Lower leg skin (tissue), 4 donors: ENCODE data around the gene MPEG1. TPM values are rescaled to one million over a fixed set of nuclear protein-coding genes. Genes with fewer than 3 reads are reported as not detected.

ENCODE experiments used
- DNase-seq, 2 donors: peaks; one replicate each; pipeline ENCODE4 v3.0.0-alpha.2; 2019; ENCODE audit warnings: low spot score in 2 of 2
- H3K4me3 ChIP-seq: fragments of 200-600 bp; sonication (generic); 2 replicates; pipeline ENCODE4 v1.5.1; 2017; ENCODE audit warnings: mild to moderate bottlenecking, low read depth; ENCODE audit not compliant: poor library complexity, severe bottlenecking
- POLR2A ChIP-seq, 2 donors: fragments of 450-650 bp; IDR thresholded peaks; one replicate each; pipeline ENCODE4 v1.6.1; 2016 to 2017; ENCODE audit warnings: antibody characterized with exemption in 2 of 2, mild to moderate bottlenecking in 1 of 2, moderate library complexity in 1 of 2
- WGBS, 2 donors: methylation state at CpG; one replicate each; pipeline ENCODE4 v1.1.5; 2018; 5-methylcytosine and 5-hydroxymethylcytosine counted together
- intact Hi-C: fragments of 100-400 bp; cut with DNase I; formaldehyde crosslinking; loops from one replicate; pipeline ENCODE4 v1.15.0; 2023; ENCODE audit warnings: low total_unique reads
- total RNA-seq, 4 donors: library from RNA; depleted of rRNA; stranded (reverse); fragments of >200 nt; gene quantifications; one replicate each; pipeline ENCODE4 v1.1.0, GENCODE V29; 2016
- TF ChIP-seq, protein P1 (sequence below), 3 donors: fragments of 450-650 bp; IDR thresholded peaks; one replicate each; pipeline ENCODE4 v1.5.1; 2016; ENCODE audit warnings: antibody characterized with exemption in 3 of 3, mild to moderate bottlenecking in 3 of 3, moderate library complexity in 2 of 3

MPEG1 gene
- total RNA-seq, 4 donors from 2014 or later = 2.1 to 6.9 (median 3.8) TPM

- TF ChIP-seq, protein P1, sequence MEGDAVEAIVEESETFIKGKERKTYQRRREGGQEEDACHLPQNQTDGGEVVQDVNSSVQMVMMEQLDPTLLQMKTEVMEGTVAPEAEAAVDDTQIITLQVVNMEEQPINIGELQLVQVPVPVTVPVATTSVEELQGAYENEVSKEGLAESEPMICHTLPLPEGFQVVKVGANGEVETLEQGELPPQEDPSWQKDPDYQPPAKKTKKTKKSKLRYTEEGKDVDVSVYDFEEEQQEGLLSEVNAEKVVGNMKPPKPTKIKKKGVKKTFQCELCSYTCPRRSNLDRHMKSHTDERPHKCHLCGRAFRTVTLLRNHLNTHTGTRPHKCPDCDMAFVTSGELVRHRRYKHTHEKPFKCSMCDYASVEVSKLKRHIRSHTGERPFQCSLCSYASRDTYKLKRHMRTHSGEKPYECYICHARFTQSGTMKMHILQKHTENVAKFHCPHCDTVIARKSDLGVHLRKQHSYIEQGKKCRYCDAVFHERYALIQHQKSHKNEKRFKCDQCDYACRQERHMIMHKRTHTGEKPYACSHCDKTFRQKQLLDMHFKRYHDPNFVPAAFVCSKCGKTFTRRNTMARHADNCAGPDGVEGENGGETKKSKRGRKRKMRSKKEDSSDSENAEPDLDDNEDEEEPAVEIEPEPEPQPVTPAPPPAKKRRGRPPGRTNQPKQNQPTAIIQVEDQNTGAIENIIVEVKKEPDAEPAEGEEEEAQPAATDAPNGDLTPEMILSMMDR (IDR thresholded peaks at IDR 0.05) = no peak
- no peak for TF ChIP-seq POLR2A (IDR thresholded peaks at IDR 0.05)
- intact Hi-C loops = no loop called here
- 65 to 72% methylated on average over 6 of the region's 6 CpGs for whole genome bisulfite sequencing, 2 donors
- no peak overlapping the region for H3K4me3 ChIP-seq
- DNase-seq = peak; percentile 61 to 94
Observed at GRCh38 chr11:59187587-59187986, 25.1 kb downstream of the MPEG1 start.

- TF ChIP-seq, protein P1 (IDR thresholded peaks at IDR 0.05) = no peak
- no peak for TF ChIP-seq POLR2A (IDR thresholded peaks at IDR 0.05)
- no peak overlapping the region for H3K4me3 ChIP-seq
- 65 to 85% methylated on average over 3 of the region's 3 CpGs for WGBS, 2 donors
- intact Hi-C loops = no loop called here
- DNase-seq = no peak
Observed at GRCh38 chr11:59187035-59187434, 25.7 kb downstream of the MPEG1 start.

DNA sequence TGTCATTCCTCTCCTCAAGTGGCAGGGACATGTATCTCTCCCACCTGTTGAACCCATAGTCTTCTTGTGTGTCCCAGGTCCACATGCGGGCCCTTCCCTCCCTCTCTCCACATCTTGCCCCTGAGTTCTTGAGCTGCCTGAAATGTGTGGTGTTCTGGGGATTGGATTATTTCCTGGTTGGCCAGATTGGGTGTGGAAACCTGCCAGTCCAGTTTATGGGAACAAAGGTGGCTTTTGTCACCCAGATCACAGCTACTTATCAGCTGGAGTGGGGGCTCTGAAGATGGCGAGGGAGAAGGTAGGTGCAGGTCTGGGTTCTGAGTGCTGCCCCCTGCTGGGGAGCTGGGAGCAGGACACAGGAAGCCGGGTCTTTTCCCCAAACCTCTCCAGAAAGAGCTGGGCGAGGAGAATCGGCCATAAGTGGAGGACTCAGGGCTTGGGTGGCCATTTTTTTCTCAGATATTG is 26.6 kb downstream of the MPEG1 start:
- 63 to 80% methylated on average over 5 of the region's 5 CpGs for WGBS, 2 donors
- TF ChIP-seq, protein P1 (IDR thresholded peaks at IDR 0.05) = no peak
- no peak for TF ChIP-seq POLR2A (IDR thresholded peaks at IDR 0.05)
- intact Hi-C loops = no loop called here
- no peak for DNase-seq
- H3K4me3 ChIP-seq = no peak overlapping the region

- intact Hi-C loops = no loop called here
- no peak for DNase-seq
- no peak overlapping the region for H3K4me3 ChIP-seq
- TF ChIP-seq, protein P1 (IDR thresholded peaks at IDR 0.05) = no peak
- TF ChIP-seq POLR2A (IDR thresholded peaks at IDR 0.05) = no peak
- 53 to 64% methylated on average over 5 of the region's 5 CpGs for WGBS, 2 donors
Observed at GRCh38 chr11:59185386-59185945, 27.3 kb downstream of the MPEG1 start.

DNA sequence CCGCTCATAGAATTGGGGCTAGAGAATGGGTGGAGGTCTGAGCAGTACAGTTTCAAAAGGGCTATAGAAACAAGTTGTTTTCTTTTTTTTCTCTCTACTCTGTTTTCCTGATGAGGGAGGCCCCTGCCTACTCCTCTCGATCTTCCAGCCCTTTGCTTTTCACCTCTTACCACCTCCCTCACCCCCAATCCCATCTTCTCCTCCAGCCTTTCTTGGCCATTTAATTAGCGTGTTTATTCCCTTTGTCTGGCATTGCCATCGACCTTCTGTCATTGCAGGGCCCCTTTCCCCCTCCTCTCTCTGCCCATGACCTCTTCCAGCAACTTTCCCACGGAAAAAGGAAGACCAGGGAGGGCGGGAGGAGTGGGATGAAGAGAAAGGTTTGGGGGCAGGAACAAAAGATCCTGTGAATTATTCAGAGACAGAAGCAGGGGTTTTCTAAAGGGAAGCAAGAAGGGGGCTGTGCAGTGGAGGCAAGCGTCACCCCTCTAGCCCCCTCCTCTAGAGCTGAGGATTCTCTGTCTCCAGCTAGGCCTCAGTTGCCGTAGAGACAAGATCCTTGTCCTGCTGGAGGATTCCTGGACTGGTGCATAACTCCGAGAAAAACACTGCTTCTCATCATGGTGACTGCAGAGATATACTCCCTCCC is 27.9 kb downstream of the MPEG1 start:
- TF ChIP-seq, protein P1 (IDR thresholded peaks at IDR 0.05) = no peak
- no peak for TF ChIP-seq POLR2A (IDR thresholded peaks at IDR 0.05)
- intact Hi-C loops = no loop called here
- no peak for DNase-seq
- WGBS, 2 donors = 76 to 81% methylated on average over 9 of the region's 9 CpGs
- H3K4me3 ChIP-seq = no peak overlapping the region
